Bone marrow (tissue), 2 donors: ENCODE data around the gene TRH.
A peak's percentile ranks its signal among the peaks of the same experiment; 100 is the strongest.
"Not testable (repeated sequence)": the region's sequence is repeated elsewhere in the genome, so short reads cannot be mapped to it uniquely, and the experiment has no call there.

ENCODE experiments used
- DNase-seq, 2 donors: peaks; one replicate each; lab custom pipeline; 2025; lab: John Stamatoyannopoulos, UW

TRH gene

GRCh38 chr3:129965937-129966336, 8.6 kb upstream of the TRH start:
- no peak for DNase-seq

DNA sequence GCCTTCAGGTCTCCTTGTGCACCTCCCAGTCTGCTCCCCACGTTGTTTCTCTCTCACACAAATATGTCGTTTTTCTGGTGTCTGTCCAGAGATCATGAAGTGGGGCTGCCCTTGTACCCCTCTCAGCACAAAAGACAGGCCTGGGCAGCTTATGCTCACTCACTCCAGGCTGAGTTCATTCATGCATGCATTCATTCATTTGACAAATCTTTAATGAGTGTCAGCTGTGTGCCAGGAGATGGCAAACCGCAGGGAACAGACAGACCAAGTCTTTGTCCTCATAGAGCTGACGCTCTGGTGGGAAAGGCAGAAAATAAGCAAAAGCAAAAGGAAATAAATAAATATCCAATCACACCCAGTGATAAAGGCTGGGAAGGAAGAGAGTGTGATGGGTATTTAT, 7.6 kb upstream of the TRH start:
- DNase-seq: no peak

DNA sequence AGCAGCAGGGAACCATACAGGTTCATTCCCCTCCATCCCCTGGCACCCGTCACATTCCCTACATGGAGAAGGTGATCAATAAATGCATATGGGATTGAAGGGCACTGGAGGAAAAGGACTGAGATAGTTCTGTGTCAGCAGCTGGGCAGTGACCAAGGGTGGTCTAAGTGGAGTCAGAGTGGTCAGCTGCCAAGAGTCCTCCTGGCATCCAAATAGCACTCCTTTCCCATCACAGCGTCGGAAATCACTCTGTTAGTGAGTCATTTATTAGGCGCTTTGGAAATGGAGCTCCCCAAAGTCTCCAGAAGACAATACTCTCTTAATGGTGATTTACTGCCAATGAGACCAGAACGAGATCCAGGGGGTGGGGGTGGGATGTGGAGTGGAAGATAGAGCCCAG, 6.8 kb upstream of the TRH start:
- no peak for DNase-seq

- DNase-seq: no peak
These were observed 3.0 kb upstream of the TRH start for GRCh38 chr3:129971351-129972052.

DNA sequence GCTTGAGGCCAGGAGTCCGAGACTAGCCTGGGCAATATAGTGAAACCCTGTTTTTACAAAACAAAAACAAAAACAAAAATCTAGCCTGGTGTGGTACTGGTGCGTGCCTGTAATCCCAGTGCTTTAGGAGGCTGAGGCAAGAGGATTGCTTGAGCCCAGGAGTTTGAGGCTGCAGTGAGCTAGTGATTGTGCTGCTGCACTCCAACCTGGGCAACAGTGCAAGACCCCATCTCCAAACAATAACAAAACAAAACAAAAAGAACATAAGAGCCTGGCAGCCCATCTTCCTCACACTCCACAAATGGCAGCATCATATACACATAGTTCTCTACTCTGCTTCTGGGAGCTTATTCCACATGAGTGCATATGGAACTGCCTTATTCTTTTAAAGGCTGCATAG, 2.2 kb upstream of the TRH start:
- no peak for DNase-seq

DNA sequence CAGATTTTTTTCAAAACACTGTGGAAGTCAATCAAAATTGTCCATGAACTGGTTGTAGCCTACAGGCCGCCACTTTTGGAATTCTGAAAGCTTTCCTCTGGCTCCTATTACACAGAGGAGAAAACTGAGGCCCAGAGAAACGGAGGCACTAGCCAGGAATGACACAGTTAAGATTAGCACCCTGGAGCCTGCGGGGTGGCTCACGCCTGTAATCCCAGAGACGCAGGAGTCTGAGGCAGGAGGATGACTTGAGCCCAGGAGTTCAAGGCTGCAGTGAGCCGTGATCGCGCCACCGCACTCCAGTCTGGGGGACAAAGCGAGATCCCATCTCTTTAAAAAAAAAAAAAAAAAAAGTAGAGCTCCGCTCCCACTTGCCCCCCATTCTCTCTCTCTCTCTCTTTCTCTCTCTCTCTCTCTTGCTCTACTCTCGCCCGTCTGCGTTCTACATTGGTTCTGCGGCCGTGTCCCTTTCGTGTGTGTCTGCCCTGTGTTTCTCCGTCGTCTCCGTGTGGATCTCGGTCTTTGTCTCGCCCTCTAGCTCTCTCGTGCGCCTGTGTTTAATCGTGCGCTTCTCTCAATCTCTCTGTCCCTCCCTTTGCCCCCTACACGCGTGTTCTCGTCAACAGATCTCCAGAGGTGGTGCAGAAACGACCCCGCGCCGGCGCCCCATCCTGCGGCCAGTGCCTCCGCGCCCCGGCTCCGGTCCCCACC, 512 bp upstream of the TRH start:
- no peak for DNase-seq

- peak in 1 of 2 donors; percentile 30 for DNase-seq
These were observed 549 bp downstream of the TRH start for GRCh38 chr3:129974833-129975704.

GRCh38 chr3:129975705-129976048, 1.2 kb downstream of the TRH start:
- DNase-seq: no peak

DNA sequence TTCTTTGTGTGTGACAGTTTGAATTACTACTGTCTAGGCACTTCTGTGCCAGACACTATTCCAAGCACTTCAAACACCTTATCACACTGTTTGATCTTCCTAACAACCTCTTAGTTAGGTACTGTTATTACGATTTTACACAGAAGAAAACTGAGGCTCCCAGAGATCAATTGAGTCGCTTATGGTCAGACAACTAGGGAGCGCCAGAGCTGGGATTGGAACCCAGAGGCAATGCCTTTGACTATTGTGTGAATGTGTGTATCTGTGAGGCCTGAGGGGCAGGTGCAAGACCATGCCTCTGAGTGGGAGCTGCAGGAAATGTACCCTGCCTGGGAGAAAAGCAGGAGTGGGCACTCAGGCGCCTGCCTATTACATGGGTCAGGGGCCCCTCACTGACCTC, 1.8 kb downstream of the TRH start:
- DNase-seq: no peak

DNA sequence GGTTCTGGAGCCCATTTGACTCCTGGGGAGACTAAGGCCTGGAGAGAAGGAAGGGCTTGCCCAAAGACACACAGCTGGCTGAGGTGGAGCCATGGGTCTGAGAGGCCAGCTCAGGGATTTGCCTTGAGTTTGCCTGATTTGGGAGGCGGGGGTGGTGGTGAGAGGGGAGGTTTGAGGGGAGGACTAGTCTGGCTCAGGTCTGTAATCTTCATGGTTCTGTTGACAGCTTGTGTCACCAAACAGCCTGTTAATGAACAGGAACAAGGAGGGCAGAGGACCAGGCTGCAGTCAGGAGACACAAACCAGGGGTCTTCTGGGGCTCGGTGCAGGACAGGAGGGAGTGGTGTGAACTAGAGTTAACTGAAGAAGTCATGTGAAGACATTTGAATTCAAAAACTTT, 3.6 kb downstream of the TRH start:
- no peak for DNase-seq

GRCh38 chr3:129979905-129980304, 5.4 kb downstream of the TRH start:
- DNase-seq: no peak

GRCh38 chr3:129983561-129983960, 9.0 kb downstream of the TRH start:
- no peak for DNase-seq

- DNase-seq: no peak
These were observed 9.6 kb downstream of the TRH start for GRCh38 chr3:129984125-129984524.

DNA sequence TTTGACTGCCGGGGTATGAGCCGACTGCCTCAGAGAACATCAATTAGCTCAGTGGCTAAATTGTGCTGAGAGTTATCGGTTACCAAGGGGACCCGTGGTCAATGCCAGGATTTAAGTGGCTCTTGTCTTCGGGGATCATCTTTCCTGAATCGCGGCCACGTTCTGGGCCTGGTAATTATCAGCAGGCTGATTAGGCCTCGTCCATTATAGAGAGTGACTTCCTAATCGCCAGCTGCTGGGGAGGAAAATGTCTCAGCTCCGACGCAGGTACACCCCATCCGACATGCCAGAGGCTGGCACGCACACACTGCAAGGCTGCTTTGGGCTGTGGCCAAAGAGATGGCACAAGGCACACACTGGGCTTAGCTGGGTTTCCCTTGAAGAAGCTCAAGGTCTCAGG, 10.6 kb downstream of the TRH start:
- DNase-seq: no peak

GRCh38 chr3:129988429-129988828, 13.9 kb downstream of the TRH start:
- DNase-seq: no peak

DNA sequence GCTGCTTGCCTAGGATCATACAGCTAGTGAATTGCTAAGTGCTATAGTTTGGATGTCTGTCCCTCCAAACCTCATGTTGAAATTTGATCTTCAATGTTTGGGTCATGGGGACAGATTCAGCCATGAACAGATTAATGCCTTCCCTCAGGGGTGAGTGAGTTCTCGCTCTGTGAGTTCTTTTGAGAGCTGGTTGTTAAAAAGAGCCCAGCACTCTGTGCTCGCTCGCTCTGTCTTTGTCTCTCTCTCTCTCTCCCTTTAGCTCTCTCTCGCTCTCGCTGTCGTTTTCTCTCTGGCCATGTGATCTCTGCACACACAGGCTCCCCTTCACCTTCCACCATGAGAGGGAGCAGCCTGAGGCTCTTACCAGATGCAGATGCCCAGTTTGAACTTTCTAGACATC, 14.9 kb downstream of the TRH start:
- DNase-seq: no peak

DNA sequence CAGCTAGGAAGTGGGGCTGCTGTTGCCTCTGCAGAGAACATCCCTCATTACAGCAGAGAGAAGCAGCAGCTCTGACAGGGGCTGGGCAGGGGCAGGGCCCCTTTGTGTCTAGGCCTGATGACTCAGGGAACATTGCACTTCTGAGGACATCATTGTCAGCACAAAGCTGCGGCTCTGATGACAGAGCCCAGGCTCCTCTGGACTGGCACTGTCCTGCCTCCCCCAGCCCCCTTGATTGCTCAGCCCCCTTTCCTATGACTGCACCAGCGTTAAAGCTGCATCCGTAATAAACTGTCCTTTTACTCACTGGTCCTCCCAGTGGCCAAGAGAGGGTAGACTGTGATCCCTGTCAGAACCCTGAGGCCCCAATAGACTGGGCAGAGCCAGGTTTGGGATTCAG, 18.3 kb downstream of the TRH start:
- DNase-seq: no peak

DNA sequence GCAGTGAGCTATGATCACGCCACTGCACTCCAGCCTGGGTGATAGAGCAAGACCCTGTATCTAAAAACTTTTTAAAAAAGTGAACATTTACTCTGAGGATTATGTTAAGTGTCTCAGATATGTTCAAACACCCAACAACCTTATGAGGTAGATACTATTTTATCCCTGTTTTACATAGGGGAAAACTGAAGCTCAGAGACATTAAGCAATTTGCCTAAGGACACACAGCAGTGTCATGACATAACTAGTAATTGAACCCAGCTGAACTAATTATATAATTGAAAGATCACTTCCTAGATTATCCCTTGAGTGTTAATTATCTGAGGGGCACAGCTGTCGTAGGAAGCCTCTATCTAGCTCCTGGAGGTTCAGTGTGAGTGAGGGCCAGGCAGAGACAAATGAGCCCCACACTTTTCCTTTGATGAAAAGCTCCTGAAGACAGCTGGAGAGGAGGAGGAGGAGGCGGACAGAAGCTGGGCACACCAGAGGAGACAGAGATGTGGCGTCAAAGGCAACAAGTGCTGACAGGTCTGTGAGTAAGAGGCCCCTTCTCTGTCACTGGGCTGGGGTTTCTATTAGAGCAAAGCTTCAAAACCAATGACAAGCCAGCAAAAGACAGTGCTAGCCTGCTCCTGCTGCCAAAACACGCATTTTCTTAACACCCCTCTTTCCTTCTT, 20.5 kb downstream of the TRH start:
- no peak for DNase-seq

DNA sequence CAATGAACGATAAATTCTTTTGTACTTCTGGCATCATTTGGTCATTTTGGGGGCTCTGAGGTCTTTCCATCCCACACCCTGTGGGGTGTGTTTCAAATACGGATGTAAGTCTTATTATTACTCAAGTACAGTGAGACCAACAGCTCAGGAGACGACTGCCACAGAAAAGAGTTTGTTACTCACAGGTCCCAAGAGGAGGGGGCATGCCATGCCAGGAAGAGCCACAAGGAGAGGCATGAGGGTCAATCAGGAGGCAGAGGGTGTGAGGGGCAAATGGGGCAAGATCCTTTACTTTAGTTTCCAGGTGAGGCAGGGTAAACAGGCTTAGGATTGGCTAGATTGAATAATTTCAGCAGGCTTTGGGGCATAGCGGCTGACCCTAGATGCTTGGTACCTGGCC, 21.6 kb downstream of the TRH start:
- no peak for DNase-seq

GRCh38 chr3:129999176-129999575, 24.7 kb downstream of the TRH start:
- not testable (repeated sequence) for DNase-seq

GRCh38 chr3:130002666-130003598, 28.4 kb downstream of the TRH start:
- peak in 1 of 2 donors; percentile 23 for DNase-seq
